ENCODE results near the gene ELMO2. TPM values are rescaled to one million over a fixed set of nuclear protein-coding genes. Genes with fewer than 3 reads are reported as not detected.
"Not testable (repeated sequence)": the region's sequence is repeated elsewhere in the genome, so short reads cannot be mapped to it uniquely, and the experiment has no call there.

Gene ELMO2
- total RNA-seq, 1 donor from 2014 or later: 91.1 TPM

DNA sequence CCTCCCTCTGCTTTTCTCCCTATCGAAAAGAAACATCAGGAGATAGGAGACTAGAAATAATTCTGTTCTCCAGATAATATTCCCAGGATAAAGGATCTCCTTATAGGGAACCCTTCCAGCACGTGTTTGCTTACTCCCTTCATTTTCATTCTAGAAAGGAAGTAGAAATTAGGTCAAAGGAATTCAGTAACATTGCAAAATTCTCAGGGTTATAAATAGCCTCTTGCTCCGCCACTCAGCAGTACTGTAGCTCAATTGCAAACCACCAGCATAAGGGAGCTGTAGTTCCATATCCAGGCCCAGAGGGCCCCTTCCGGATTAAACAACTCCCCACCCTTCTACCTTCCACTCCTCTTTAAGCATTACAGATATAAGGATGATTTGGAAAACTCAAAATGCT, 6.2 kb downstream of the ELMO2 start:
- Mint-ChIP-seq H3K36me3 (ENCODE audit: low read depth) (peaks cover 37% of the 10 kb centered on the region), H3K4me1 (ENCODE audit: low read depth) (peaks cover 71% of the 10 kb centered on the region), H3K4me3 (peak overlapping the region; percentile 78), H3K27ac (peak overlapping the region; percentile 92), H3K9me3 (no peaks in the 10 kb centered on the region), H3K27me3 (ENCODE audit: insufficient read depth) (no peaks in the 10 kb centered on the region)
- DNase-seq (ENCODE audit: low spot score): no peak
- intact Hi-C loops (cut with micrococcal nuclease): no loop called here

GRCh38 chr20:46399401-46399800, 7.0 kb downstream of the ELMO2 start:
- Mint-ChIP-seq H3K36me3 (ENCODE audit: low read depth) (peaks cover 36% of the 10 kb centered on the region), H3K4me1 (ENCODE audit: low read depth) (peaks cover 64% of the 10 kb centered on the region), H3K27me3 (ENCODE audit: insufficient read depth) (no peaks in the 10 kb centered on the region), H3K4me3 (peak overlapping the region; percentile 25), H3K27ac (peak overlapping the region; percentile 25), H3K9me3 (no peaks in the 10 kb centered on the region)
- intact Hi-C loops (cut with micrococcal nuclease): no loop called here
- DNase-seq (ENCODE audit: low spot score): no peak

DNA sequence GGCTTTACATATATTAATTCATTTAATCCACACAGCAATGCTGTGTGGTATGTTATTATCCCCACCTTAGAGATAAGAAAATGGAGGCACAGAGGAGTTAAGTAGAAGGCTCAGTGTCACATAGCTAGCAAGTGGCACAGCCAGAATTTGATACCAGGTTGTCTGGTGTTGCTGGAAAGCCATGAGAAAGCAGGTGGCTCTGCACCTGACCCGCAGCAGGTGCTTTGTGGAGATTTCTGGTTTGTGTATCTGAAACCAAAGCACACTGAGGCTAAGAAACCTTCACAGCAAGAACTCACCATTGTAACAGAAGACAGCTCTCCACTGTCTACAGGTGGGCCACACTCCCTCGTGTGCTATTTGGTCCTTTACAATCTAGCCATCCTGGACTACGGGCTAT, 7.5 kb downstream of the ELMO2 start:
- H3K36me3 Mint-ChIP-seq (ENCODE audit: low read depth): peaks cover 37% of the 10 kb centered on the region
- no peaks in the 10 kb centered on the region for H3K9me3 Mint-ChIP-seq
- peaks cover 1% of the 10 kb centered on the region for H3K27me3 Mint-ChIP-seq (ENCODE audit: insufficient read depth)
- H3K4me1 Mint-ChIP-seq (ENCODE audit: low read depth): peaks cover 60% of the 10 kb centered on the region
- intact Hi-C loops (cut with micrococcal nuclease): no loop called here
- peak overlapping the region; percentile 25 for H3K27ac Mint-ChIP-seq
- DNase-seq (ENCODE audit: low spot score): no peak
- no peak overlapping the region for H3K4me3 Mint-ChIP-seq

- intact Hi-C loops (cut with micrococcal nuclease): no loop called here
Measured at GRCh38 chr20:46396052-46396740, 10.2 kb downstream of the ELMO2 start.

GRCh38 chr20:46394872-46395760, 11.3 kb downstream of the ELMO2 start:
- Mint-ChIP-seq H3K4me1 (ENCODE audit: low read depth) (peaks cover 24% of the 10 kb centered on the region), H3K36me3 (ENCODE audit: low read depth) (peaks cover 47% of the 10 kb centered on the region), H3K27ac (no peak overlapping the region), H3K4me3 (no peak overlapping the region), H3K27me3 (ENCODE audit: insufficient read depth) (peaks cover 1% of the 10 kb centered on the region), H3K9me3 (no peaks in the 10 kb centered on the region)
- intact Hi-C loops (cut with micrococcal nuclease): no loop called here
- DNase-seq (ENCODE audit: low spot score): no peak

More at GRCh38 chr20:46396052-46396740, 10.2 kb downstream of the ELMO2 start:
- Mint-ChIP-seq H3K4me3 (no peak overlapping the region), H3K27ac (no peak overlapping the region), H3K9me3 (no peaks in the 10 kb centered on the region), H3K4me1 (ENCODE audit: low read depth) (peaks cover 34% of the 10 kb centered on the region), H3K27me3 (ENCODE audit: insufficient read depth) (peaks cover 1% of the 10 kb centered on the region), H3K36me3 (ENCODE audit: low read depth) (peaks cover 43% of the 10 kb centered on the region)
- no peak for DNase-seq (ENCODE audit: low spot score)

DNA sequence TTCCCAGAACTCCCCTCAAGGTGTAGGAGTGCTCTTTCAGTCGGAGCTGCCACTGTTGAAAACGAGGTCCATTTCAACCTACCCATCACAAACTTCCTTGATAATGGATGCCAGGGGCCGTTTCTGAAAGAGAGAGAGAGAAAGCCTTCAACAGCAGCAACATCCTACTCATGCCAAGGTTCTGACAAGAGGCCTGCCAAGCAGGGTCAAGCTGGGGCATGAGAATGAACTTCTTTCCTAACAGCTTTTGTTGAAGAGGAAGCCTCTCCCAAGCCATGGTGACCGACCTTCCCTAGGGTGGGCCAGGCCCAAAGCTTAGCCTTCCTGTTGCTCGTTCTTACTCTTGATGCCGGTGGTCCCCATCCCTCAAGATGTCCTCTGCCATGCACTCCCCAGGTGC, 12.4 kb downstream of the ELMO2 start:
- Mint-ChIP-seq H3K27ac (no peak overlapping the region), H3K9me3 (no peaks in the 10 kb centered on the region), H3K4me1 (ENCODE audit: low read depth) (peaks cover 15% of the 10 kb centered on the region), H3K27me3 (ENCODE audit: insufficient read depth) (peaks cover 1% of the 10 kb centered on the region), H3K4me3 (no peak overlapping the region), H3K36me3 (ENCODE audit: low read depth) (peaks cover 42% of the 10 kb centered on the region)
- no peak for DNase-seq (ENCODE audit: low spot score)
- intact Hi-C loops (cut with micrococcal nuclease): no loop called here

- H3K36me3 Mint-ChIP-seq (ENCODE audit: low read depth): peaks cover 51% of the 10 kb centered on the region
- H3K4me1 Mint-ChIP-seq (ENCODE audit: low read depth): no peaks in the 10 kb centered on the region
- no peaks in the 10 kb centered on the region for H3K9me3 Mint-ChIP-seq
- H3K27ac Mint-ChIP-seq: no peak overlapping the region
- intact Hi-C loops (cut with micrococcal nuclease): no loop called here
- DNase-seq (ENCODE audit: low spot score): no peak
- no peak overlapping the region for H3K4me3 Mint-ChIP-seq
- no peaks in the 10 kb centered on the region for H3K27me3 Mint-ChIP-seq (ENCODE audit: insufficient read depth)
Measured at GRCh38 chr20:46388937-46389336, 17.5 kb downstream of the ELMO2 start.

DNA sequence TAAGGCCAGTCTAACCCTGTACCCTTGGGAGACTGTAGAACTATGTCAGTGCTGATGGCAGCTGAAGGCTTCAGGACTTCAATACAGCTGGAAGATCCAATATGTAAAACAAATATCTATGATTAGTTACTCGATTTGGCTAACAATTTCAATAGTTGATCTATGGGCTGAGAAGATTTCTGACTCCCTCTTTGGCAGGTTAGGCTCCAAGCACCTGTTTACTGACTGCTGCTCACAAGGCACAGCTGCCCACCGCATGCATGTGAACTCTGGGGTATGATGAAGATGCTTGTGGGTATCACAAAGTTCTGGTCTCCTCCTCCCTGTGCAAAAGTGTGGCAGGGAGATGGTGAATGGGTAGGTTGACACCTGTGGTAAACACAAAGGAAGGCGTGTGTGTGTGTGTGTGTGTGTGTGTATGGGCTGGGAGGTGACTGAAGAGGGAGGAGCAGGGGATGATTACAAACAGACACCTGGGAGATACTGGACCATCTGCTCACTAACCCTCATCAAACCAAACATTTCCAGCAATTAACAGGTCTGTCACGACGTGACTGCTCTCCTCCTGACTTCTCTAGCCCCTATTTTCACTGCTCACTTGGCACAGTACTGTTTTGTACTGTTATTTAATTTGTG, 18.1 kb downstream of the ELMO2 start:
- no peak for DNase-seq (ENCODE audit: low spot score)
- Mint-ChIP-seq H3K36me3 (ENCODE audit: low read depth) (peaks cover 53% of the 10 kb centered on the region), H3K27me3 (ENCODE audit: insufficient read depth) (no peaks in the 10 kb centered on the region), H3K4me1 (ENCODE audit: low read depth) (no peaks in the 10 kb centered on the region), H3K9me3 (no peaks in the 10 kb centered on the region), H3K27ac (no peak overlapping the region), H3K4me3 (no peak overlapping the region)
- intact Hi-C loops (cut with micrococcal nuclease): no loop called here

DNA sequence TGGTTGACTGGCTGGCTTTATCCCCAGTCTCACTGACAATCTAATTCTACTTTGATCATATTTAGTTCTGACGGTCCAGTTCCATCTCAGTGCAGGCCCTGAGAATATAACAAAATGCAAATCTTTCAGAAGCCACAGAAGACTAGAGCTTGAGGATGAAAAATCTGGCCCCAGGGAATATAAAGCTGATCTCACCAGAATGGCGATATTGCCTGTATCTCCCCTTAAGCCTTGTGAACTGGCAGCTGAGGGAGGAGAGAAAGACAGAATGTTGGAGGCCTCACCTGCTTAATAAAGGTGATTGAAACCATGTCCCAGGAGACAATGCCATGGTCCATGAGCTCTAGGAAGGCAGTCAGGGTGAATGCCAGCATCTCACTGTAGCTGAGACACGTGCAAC, 19.4 kb downstream of the ELMO2 start:
- peaks cover 55% of the 10 kb centered on the region for H3K36me3 Mint-ChIP-seq (ENCODE audit: low read depth)
- H3K9me3 Mint-ChIP-seq; H3K27me3 Mint-ChIP-seq (ENCODE audit: insufficient read depth); H3K27ac Mint-ChIP-seq; DNase-seq (ENCODE audit: low spot score); H3K4me1 Mint-ChIP-seq (ENCODE audit: low read depth); H3K4me3 Mint-ChIP-seq; intact Hi-C loops (cut with micrococcal nuclease): not testable (repeated sequence)

DNA sequence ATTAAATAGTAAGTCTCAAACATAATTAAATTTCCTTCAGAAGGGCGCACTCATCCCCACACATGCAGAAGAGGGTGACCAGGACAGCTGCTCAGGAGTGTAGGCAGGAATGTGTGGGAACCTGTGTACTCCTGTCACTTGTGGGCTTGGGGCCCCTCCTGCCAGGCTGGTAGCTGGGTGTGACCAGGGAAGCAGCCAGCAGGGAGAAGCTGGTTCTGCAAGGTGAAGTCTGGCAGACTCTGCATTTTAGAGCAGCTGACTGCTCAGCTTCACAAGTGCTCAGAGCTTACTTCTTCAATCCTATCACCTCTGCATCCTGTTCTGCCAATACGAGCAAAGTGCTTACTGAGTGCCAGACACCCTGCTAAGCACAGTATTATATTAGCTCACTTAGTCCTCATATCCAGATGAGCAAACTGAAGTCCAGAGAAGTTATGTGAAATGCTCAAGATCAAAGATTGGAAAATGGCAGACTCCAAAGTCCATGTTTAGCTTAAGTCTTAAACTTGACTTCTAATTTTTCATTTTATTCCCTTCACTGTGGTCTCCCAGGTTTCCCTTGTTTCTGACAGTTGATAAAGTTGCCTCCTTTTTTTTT, 27.9 kb downstream of the ELMO2 start:
- Mint-ChIP-seq H3K27me3 (ENCODE audit: insufficient read depth) (no peaks in the 10 kb centered on the region), H3K4me3 (no peak overlapping the region), H3K4me1 (ENCODE audit: low read depth) (peaks cover 6% of the 10 kb centered on the region), H3K9me3 (no peaks in the 10 kb centered on the region), H3K36me3 (ENCODE audit: low read depth) (peaks cover 41% of the 10 kb centered on the region), H3K27ac (no peak overlapping the region)
- intact Hi-C loops (cut with micrococcal nuclease): no loop called here
- DNase-seq (ENCODE audit: low spot score): no peak

GRCh38 chr20:46377518-46377917, 28.9 kb downstream of the ELMO2 start:
- Mint-ChIP-seq H3K27ac (no peak overlapping the region), H3K36me3 (ENCODE audit: low read depth) (peaks cover 42% of the 10 kb centered on the region), H3K27me3 (ENCODE audit: insufficient read depth) (no peaks in the 10 kb centered on the region), H3K4me1 (ENCODE audit: low read depth) (peaks cover 6% of the 10 kb centered on the region), H3K9me3 (no peaks in the 10 kb centered on the region), H3K4me3 (no peak overlapping the region)
- intact Hi-C loops (cut with micrococcal nuclease): no loop called here
- no peak for DNase-seq (ENCODE audit: low spot score)

DNA sequence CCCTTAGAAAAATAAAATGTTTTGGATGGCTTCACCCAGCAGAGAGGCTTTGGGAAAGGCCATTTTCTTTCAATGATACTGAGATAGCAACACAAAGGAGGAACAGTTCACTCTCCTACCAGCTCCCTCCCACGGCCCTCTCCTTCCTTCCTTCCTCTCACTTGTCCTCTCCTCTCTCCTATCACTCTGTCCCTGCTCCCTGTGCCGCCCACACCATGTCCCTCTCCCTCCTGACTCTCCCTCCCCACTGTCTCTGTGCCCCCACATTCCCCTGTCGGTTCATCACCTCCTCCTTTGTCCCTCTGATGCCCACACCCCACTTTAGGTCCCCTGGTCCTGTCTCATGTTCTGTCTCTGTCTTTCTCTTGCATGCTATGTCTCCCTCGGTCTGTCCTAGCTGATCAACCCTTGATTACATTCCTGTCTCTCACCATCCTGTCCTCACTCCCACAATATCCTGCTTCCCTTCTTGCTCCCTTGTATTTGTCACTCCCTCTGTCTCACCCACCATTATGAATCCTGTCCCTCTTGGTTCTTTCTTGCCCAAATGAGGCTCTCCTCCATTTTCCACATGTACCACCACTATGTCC, 30.1 kb downstream of the ELMO2 start:
- no peaks in the 10 kb centered on the region for H3K27me3 Mint-ChIP-seq (ENCODE audit: insufficient read depth)
- H3K9me3 Mint-ChIP-seq: no peaks in the 10 kb centered on the region
- intact Hi-C loops (cut with micrococcal nuclease): no loop called here
- H3K4me3 Mint-ChIP-seq: no peak overlapping the region
- peaks cover 43% of the 10 kb centered on the region for H3K36me3 Mint-ChIP-seq (ENCODE audit: low read depth)
- DNase-seq (ENCODE audit: low spot score): no peak
- peak overlapping the region; percentile 31 for H3K27ac Mint-ChIP-seq
- H3K4me1 Mint-ChIP-seq (ENCODE audit: low read depth): peaks cover 6% of the 10 kb centered on the region

Measured in activated T-helper 1 cell treated with anti-CD3 and anti-CD28 coated beads, Interleukin-12 subunit alpha, Interleukin-12 subunit beta, Interleukin-2, Interleukin-4 antibody, amounts not matched to agents 30 ng/mL and 10 ng/mL and 1 ng/mL, durations not matched to agents 14 hours and 24 hours and 36 hours (primary cell).